ENCODE data around the gene PSTPIP2.

DNA sequence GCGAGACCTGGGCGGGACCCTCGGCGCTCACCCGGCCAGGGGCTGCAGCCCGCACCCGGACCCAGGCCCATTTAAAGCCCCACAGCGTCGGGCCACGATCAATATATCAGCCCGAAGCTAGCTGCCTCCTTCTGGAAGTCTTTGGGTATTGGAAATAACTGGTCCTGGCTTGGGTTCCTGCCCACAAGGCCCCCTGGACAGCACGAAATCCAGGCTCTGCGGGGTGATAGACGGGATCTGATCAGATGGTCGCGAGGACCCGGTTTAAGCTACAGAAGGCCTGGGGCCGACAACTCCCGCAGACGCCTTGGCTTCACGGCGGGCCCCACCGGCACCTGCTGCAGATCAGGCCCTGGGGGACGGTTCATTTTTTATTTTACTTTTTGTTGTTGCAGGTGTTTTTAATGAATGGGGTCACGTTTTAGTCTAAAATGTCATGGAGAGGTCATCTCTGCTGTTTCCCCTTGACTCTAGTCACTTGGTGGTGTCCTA is 362 bp upstream of the PSTPIP2 start:
- TF ChIP-seq EZH2phosphoT487 (IDR thresholded peaks at IDR 0.05; ENCODE audit: low read depth), result no peak
- TF ChIP-seq, protein P1, sequence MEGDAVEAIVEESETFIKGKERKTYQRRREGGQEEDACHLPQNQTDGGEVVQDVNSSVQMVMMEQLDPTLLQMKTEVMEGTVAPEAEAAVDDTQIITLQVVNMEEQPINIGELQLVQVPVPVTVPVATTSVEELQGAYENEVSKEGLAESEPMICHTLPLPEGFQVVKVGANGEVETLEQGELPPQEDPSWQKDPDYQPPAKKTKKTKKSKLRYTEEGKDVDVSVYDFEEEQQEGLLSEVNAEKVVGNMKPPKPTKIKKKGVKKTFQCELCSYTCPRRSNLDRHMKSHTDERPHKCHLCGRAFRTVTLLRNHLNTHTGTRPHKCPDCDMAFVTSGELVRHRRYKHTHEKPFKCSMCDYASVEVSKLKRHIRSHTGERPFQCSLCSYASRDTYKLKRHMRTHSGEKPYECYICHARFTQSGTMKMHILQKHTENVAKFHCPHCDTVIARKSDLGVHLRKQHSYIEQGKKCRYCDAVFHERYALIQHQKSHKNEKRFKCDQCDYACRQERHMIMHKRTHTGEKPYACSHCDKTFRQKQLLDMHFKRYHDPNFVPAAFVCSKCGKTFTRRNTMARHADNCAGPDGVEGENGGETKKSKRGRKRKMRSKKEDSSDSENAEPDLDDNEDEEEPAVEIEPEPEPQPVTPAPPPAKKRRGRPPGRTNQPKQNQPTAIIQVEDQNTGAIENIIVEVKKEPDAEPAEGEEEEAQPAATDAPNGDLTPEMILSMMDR (IDR thresholded peaks at IDR 0.05; ENCODE audit: low read depth, low read length), result peak; percentile 9; the same call in 1 of the 2 replicates
